ENCODE results near the gene PQBP1.

DNA sequence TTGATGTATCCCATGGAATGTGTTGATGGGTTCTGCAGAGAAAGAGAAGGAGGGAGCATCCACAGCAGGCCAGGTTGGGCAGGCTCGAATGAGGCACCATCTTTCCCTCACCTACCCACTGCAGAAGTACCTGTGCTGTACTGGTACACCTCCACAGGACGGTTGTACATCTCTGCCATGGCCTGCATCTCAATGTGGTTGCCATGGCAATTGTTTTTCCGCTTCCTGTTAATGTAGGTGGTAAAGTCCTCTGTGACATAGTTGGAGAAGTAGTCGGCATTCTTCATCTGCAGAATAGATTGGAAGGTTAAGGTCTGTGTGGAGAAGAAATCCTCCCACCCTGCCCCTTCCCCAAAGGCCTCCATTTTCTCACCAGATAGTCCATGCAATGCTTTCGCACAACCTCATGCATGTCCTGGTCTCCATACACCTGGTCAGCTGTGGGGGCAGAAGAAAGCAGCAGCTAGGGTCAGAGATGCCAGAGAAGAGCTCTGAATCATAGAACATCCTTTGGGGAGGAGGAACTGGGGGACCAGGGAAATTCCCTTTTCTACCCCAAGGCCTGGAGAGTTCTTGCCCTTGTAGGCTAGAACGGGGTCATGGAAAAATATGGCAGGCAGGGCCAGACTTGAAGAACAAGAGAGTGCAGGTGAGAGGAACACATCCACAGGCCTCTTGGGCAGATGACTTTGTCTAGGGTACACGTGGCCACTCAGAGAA is 37.0 kb downstream of the PQBP1 start:
- TF ChIP-seq ZNF30 (CRISPR knock-in tag; IDR thresholded peaks at IDR 0.05), result no peak
- no peak for TF ChIP-seq PAX8 (CRISPR knock-in tag; IDR thresholded peaks at IDR 0.05; ENCODE audit: borderline replicate concordance)
- no peak for TF ChIP-seq BRCA1 (CRISPR knock-in tag; IDR thresholded peaks at IDR 0.05)
- TF ChIP-seq ZBTB8A (CRISPR knock-in tag; IDR thresholded peaks at IDR 0.05; ENCODE audit: borderline replicate concordance, low read depth), result no peak
- no peak for TF ChIP-seq POLR2A (IDR thresholded peaks at IDR 0.05; ENCODE audit: insufficient read depth in 1 of 2, low read depth in 2 of 2, low read length in 2 of 2)
- TF ChIP-seq, protein P1, sequence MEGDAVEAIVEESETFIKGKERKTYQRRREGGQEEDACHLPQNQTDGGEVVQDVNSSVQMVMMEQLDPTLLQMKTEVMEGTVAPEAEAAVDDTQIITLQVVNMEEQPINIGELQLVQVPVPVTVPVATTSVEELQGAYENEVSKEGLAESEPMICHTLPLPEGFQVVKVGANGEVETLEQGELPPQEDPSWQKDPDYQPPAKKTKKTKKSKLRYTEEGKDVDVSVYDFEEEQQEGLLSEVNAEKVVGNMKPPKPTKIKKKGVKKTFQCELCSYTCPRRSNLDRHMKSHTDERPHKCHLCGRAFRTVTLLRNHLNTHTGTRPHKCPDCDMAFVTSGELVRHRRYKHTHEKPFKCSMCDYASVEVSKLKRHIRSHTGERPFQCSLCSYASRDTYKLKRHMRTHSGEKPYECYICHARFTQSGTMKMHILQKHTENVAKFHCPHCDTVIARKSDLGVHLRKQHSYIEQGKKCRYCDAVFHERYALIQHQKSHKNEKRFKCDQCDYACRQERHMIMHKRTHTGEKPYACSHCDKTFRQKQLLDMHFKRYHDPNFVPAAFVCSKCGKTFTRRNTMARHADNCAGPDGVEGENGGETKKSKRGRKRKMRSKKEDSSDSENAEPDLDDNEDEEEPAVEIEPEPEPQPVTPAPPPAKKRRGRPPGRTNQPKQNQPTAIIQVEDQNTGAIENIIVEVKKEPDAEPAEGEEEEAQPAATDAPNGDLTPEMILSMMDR (CRISPR knock-in tag; IDR thresholded peaks at IDR 0.05), result no peak
- TF ChIP-seq YY1 (IDR thresholded peaks at IDR 0.05; ENCODE audit: insufficient read depth, insufficient replicate concordance, low read depth, low read length), result no peak
- TF ChIP-seq HOXD1 (CRISPR knock-in tag; IDR thresholded peaks at IDR 0.05), result no peak
- TF ChIP-seq NFYC (CRISPR knock-in tag; IDR thresholded peaks at IDR 0.05), result no peak
- TF ChIP-seq SRY (CRISPR knock-in tag; IDR thresholded peaks at IDR 0.05), result no peak
- no peak for TF ChIP-seq FOXJ3 (CRISPR knock-in tag; IDR thresholded peaks at IDR 0.05; ENCODE audit: borderline replicate concordance)
- TF ChIP-seq, protein P2, sequence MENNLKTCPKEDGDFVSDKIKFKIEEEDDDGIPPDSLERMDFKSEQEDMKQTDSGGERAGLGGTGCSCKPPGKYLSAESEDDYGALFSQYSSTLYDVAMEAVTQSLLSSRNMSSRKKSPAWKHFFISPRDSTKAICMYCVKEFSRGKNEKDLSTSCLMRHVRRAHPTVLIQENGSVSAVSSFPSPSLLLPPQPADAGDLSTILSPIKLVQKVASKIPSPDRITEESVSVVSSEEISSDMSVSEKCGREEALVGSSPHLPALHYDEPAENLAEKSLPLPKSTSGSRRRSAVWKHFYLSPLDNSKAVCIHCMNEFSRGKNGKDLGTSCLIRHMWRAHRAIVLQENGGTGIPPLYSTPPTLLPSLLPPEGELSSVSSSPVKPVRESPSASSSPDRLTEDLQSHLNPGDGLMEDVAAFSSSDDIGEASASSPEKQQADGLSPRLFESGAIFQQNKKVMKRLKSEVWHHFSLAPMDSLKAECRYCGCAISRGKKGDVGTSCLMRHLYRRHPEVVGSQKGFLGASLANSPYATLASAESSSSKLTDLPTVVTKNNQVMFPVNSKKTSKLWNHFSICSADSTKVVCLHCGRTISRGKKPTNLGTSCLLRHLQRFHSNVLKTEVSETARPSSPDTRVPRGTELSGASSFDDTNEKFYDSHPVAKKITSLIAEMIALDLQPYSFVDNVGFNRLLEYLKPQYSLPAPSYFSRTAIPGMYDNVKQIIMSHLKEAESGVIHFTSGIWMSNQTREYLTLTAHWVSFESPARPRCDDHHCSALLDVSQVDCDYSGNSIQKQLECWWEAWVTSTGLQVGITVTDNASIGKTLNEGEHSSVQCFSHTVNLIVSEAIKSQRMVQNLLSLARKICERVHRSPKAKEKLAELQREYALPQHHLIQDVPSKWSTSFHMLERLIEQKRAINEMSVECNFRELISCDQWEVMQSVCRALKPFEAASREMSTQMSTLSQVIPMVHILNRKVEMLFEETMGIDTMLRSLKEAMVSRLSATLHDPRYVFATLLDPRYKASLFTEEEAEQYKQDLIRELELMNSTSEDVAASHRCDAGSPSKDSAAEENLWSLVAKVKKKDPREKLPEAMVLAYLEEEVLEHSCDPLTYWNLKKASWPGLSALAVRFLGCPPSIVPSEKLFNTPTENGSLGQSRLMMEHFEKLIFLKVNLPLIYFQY (CRISPR knock-in tag; IDR thresholded peaks at IDR 0.05; ENCODE audit: borderline replicate concordance), result no peak
- no peak for TF ChIP-seq SMAD1 (CRISPR knock-in tag; IDR thresholded peaks at IDR 0.05; ENCODE audit: borderline replicate concordance, low read depth)
- no peak for TF ChIP-seq NPAS2 (CRISPR knock-in tag; IDR thresholded peaks at IDR 0.05; ENCODE audit: borderline replicate concordance)
